Caco-2 (cell line): ENCODE measurements around the gene GOLGA6L26. TPM values are rescaled to one million over a fixed set of nuclear protein-coding genes. Genes with fewer than 3 reads are reported as not detected.
"Not testable (repeated sequence)": the region's sequence is repeated elsewhere in the genome, so short reads cannot be mapped to it uniquely, and the experiment has no call there.

Source experiments
- Bru-seq: library from RNA; stranded (reverse); fragments of 400-500 nt; gene quantifications from one replicate; lab custom pipeline; 2021; lab: Mats Ljungman, UMichigan
- BruChase-seq, 2 experiments: library from RNA; stranded (reverse); fragments of 400-500 nt; gene quantifications; one replicate each; lab custom pipeline; 2021; lab: Mats Ljungman, UMichigan
- BruUV-seq: library from RNA; stranded (reverse); fragments of 400-500 nt; replicated peaks from 2 replicates; lab custom pipeline; 2021; lab: Mats Ljungman, UMichigan
- CTCF ChIA-PET: fragments of 300-600 bp; sonication (Branson Sonifier 250); formaldehyde crosslinking; loops from one replicate; lab custom pipeline; 2022; ENCODE audit warnings: antibody characterized with exemption; lab: Charles Lee
- POLR2A ChIA-PET: fragments of 300-600 bp; sonication (Branson Sonifier 250); formaldehyde crosslinking; loops from one replicate; lab custom pipeline; 2022; ENCODE audit warnings: antibody characterized with exemption; lab: Charles Lee
- DNase-seq, 2 experiments: peaks; one replicate each; pipeline versions ENCODE4 v3.0.0 to v3.0.0-alpha.2; 2020 to 2022
- H3K27me3 ChIP-seq: replicated peaks from 2 replicates; pipeline ENCODE4 v1.6.0; 2011; ENCODE audit warnings: low read length; ENCODE audit not compliant: control insufficient read depth, insufficient read depth
- H3K36me3 ChIP-seq: 2 replicates; pipeline ENCODE4 v1.5.1; 2011; ENCODE audit warnings: low read length; ENCODE audit not compliant: control insufficient read depth, insufficient read depth
- H3K4me1 ChIP-seq: fragments of 250-450 bp; sonication (Bioruptor Pico); 2 replicates; pipeline ENCODE4 v1.5.1; 2020; ENCODE audit warnings: mild to moderate bottlenecking
- H3K4me3 ChIP-seq: 2 replicates; pipeline ENCODE4 v1.5.1; 2011; ENCODE audit warnings: low read depth, mild to moderate bottlenecking, control low read depth, low read length
- H3K9me3 ChIP-seq: fragments of 250-450 bp; sonication (Bioruptor Pico); 2 replicates; pipeline ENCODE4 v1.5.1; 2020; ENCODE audit warnings: mild to moderate bottlenecking, moderate library complexity
- H3K27ac Mint-ChIP-seq: one replicate; pipeline ENCODE4 v1.8.0; 2022; ENCODE audit warnings: mixed read lengths; ENCODE audit not compliant: unreplicated experiment
- H3K27me3 Mint-ChIP-seq: one replicate; pipeline ENCODE4 v1.8.0; 2022; ENCODE audit warnings: mixed read lengths; ENCODE audit not compliant: insufficient read depth, unreplicated experiment
- H3K36me3 Mint-ChIP-seq: one replicate; pipeline ENCODE4 v1.8.0; 2022; ENCODE audit warnings: mild to moderate bottlenecking, mixed read lengths; ENCODE audit not compliant: insufficient read depth, unreplicated experiment
- H3K4me1 Mint-ChIP-seq: one replicate; pipeline ENCODE4 v1.8.0; 2022; ENCODE audit warnings: low read depth, mixed read lengths; ENCODE audit not compliant: unreplicated experiment
- H3K4me3 Mint-ChIP-seq: one replicate; pipeline ENCODE4 v1.8.0; 2022; ENCODE audit warnings: mild to moderate bottlenecking, moderate library complexity, mixed read lengths; ENCODE audit not compliant: unreplicated experiment
- H3K9me3 Mint-ChIP-seq: one replicate; pipeline ENCODE4 v1.8.0; 2022; ENCODE audit warnings: mixed read lengths; ENCODE audit not compliant: unreplicated experiment
- intact Hi-C: fragments of 100-400 bp; cut with micrococcal nuclease; formaldehyde crosslinking; loops from one replicate; pipeline ENCODE4 v1.10.0; 2022; ENCODE audit not compliant: unreplicated experiment
- long read RNA-seq: library from polyadenylated mRNA; stranded (forward); transcript quantifications from one replicate; pipeline ENCODE4 v2.0.0, GENCODE V29; 2022
- total RNA-seq: library from RNA; stranded (reverse); gene quantifications from 2 replicates; pipeline ENCODE4 v1.2.3, GENCODE V29; 2022

GOLGA6L26 gene, protein sequence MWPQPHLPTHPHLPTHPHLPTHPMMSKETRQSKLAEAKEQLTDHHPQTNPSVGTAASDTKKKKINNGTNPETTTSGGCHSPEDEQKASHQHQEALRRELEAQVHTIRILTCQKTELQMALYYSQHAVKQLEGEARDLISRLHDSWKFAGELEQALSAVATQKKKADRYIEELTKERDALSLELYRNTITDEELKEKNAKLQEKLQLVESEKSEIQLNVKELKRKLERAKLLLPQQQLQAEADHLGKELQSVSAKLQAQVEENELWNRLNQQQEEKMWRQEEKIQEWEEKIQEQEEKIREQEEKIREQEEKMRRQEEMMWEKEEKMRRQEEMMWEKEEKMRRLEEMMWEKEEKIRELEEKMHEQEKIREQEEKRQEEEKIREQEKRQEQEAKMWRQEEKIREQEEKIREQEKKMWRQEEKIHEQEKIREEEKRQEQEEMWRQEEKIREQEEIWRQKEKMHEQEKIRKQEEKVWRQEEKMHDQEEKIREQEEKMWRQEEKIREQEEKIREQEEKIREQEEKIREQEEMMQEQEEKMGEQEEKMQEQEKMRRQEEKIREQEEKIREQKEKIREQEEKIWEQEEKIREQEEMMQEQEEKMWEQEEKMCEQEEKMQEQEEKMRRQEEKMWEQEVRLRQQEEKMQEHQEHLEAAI
- total RNA-seq (not detected in 2 replicates), Bru-seq, nascent RNA (not detected), BruChase-seq, experiment 1, labeled RNA remaining after a 2-hour chase (not detected), BruChase-seq, experiment 2, labeled RNA remaining after a 6-hour chase (not detected)
- long read RNA-seq = 0 reads

GRCh38 chr15:23334096-23334495 lies at the start of gene GOLGA6L26:
GOLGA6L26 (minus strand) TSS chr15:23334196; CDS start chr15:23334135, 61 bp downstream.
- DNase-seq, H3K27me3 ChIP-seq, intact Hi-C loops, H3K4me1 ChIP-seq, H3K9me3 Mint-ChIP-seq, H3K36me3 ChIP-seq, H3K4me3 ChIP-seq, H3K36me3 Mint-ChIP-seq, H3K27ac Mint-ChIP-seq, H3K4me1 Mint-ChIP-seq, BruUV-seq, CTCF ChIA-PET, H3K4me3 Mint-ChIP-seq, POLR2A ChIA-PET, H3K27me3 Mint-ChIP-seq, H3K9me3 ChIP-seq: not testable (repeated sequence)

- BruUV-seq, H3K36me3 Mint-ChIP-seq, H3K4me3 ChIP-seq, POLR2A ChIA-PET, H3K4me1 Mint-ChIP-seq, intact Hi-C loops, H3K27me3 ChIP-seq, H3K9me3 Mint-ChIP-seq, H3K36me3 ChIP-seq, H3K27ac Mint-ChIP-seq, H3K4me3 Mint-ChIP-seq, H3K9me3 ChIP-seq, DNase-seq, CTCF ChIA-PET, H3K4me1 ChIP-seq: not testable (repeated sequence)
- peaks cover 23% of the 10 kb centered on the region for H3K27me3 Mint-ChIP-seq
Observed at GRCh38 chr15:23381192-23381591, 47.2 kb upstream of the GOLGA6L26 start.

GRCh38 chr15:23380700-23381099 lies 46.7 kb upstream of the GOLGA6L26 start:
- H3K27me3 ChIP-seq, H3K4me3 ChIP-seq, H3K9me3 Mint-ChIP-seq, H3K27ac Mint-ChIP-seq, H3K36me3 ChIP-seq, POLR2A ChIA-PET, H3K4me1 ChIP-seq, intact Hi-C loops, H3K9me3 ChIP-seq, H3K4me3 Mint-ChIP-seq, H3K4me1 Mint-ChIP-seq, DNase-seq, H3K36me3 Mint-ChIP-seq, CTCF ChIA-PET, BruUV-seq: not testable (repeated sequence)
- H3K27me3 Mint-ChIP-seq = peaks cover 19% of the 10 kb centered on the region

DNA sequence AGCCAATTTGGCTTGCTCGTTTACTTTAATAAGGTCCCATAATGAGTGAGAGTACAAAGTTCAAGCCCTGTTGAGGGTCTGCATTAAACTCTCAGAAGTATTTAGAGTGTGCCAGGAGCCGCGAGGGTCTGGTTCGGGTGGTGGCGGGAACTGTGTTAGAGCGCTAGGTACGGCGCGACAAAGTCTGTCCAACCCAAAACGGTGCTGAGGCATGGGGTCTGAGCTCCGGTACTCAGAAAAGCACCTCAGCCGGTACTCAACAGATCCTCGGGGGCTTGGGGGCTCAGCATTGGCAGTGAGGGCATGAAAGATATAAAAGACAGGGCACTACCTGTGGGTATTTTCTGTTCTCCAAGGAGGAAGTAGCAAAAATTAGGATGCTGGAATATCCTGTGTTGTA lies 45.0 kb upstream of the GOLGA6L26 start:
- H3K4me3 Mint-ChIP-seq, H3K36me3 ChIP-seq, H3K9me3 Mint-ChIP-seq, POLR2A ChIA-PET, H3K9me3 ChIP-seq, H3K4me1 ChIP-seq, H3K4me1 Mint-ChIP-seq, H3K27ac Mint-ChIP-seq, H3K36me3 Mint-ChIP-seq, H3K4me3 ChIP-seq, CTCF ChIA-PET, BruUV-seq, DNase-seq, H3K27me3 ChIP-seq: not testable (repeated sequence)
- peaks cover 15% of the 10 kb centered on the region for H3K27me3 Mint-ChIP-seq
- intact Hi-C loops = loop anchor here (1.0 kb wide), 1 partner anchor 33 kb away; no protein-coding TSS in a partner anchor

DNA sequence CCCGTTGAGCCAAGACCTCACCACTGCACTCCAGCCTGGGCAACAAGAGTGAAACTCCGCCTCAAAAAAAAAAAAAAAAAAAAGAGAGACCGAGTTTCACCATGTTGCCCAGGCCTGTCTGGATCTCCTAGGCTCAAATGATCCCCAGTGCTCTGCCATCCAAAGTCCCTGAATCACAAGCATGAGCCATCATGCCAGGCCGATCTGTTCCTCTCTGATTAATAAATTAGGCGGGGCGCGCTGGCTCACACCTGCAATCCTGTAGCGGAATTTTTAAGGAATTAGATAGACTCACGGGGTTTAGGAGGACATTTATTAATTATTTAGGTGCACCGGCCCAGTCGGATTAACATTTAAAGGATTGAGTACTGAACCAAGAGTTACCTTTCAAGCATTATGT lies 40.2 kb upstream of the GOLGA6L26 start:
- H3K4me3 Mint-ChIP-seq, H3K9me3 Mint-ChIP-seq, DNase-seq, POLR2A ChIA-PET, H3K36me3 ChIP-seq, H3K27ac Mint-ChIP-seq, H3K4me3 ChIP-seq, H3K27me3 ChIP-seq, H3K27me3 Mint-ChIP-seq, CTCF ChIA-PET, H3K4me1 Mint-ChIP-seq, H3K36me3 Mint-ChIP-seq, H3K9me3 ChIP-seq, BruUV-seq, H3K4me1 ChIP-seq, intact Hi-C loops: not testable (repeated sequence)

- H3K27ac Mint-ChIP-seq, H3K27me3 ChIP-seq, intact Hi-C loops, H3K9me3 ChIP-seq, H3K4me1 Mint-ChIP-seq, DNase-seq, H3K36me3 ChIP-seq, H3K27me3 Mint-ChIP-seq, POLR2A ChIA-PET, H3K4me3 ChIP-seq, H3K36me3 Mint-ChIP-seq, H3K9me3 Mint-ChIP-seq, H3K4me3 Mint-ChIP-seq, H3K4me1 ChIP-seq, CTCF ChIA-PET, BruUV-seq: not testable (repeated sequence)
Observed at GRCh38 chr15:23372891-23373600, 39.0 kb upstream of the GOLGA6L26 start.
